ENCODE results near the gene GLT1D1. TPM values are rescaled to one million over a fixed set of nuclear protein-coding genes. Genes with fewer than 3 reads are reported as not detected.

The GLT1D1 gene
- total RNA-seq, 4 donors from 2014 or later = 0.60 TPM; not detected in 3

- Histone ChIP-seq H3K36me3 (no peaks in the 10 kb centered on the region), H3K27ac (no peak overlapping the region), H3K4me1 (no peaks in the 10 kb centered on the region), H3K4me3 (no peak overlapping the region), H3K27me3 (no peaks in the 10 kb centered on the region), H3K9me3 (peaks cover 0 to 11% (median 0%) of the 10 kb centered on the region in 4 donors)
- TF ChIP-seq POLR2A (IDR thresholded peaks at IDR 0.05) = no peak
- TF ChIP-seq EP300 (IDR thresholded peaks at IDR 0.05) = no peak
- TF ChIP-seq CTCF (IDR thresholded peaks at IDR 0.05) = no peak
- 23 to 28% methylated on average over 8 of the region's 8 CpGs for WGBS, 2 donors
- DNase-seq (ENCODE audit: low spot score in 2 of 2) = no peak
These were observed 128.8 kb downstream of the GLT1D1 start for GRCh38 chr12:128981971-128982533.

- DNase-seq (ENCODE audit: low spot score in 2 of 2) = no peak
These were observed 129.7 kb downstream of the GLT1D1 start for GRCh38 chr12:128982933-128983332.

GRCh38 chr12:128983371-128983770 is 130.1 kb downstream of the GLT1D1 start:
- 51 to 57% methylated on average over 14 of the region's 14 CpGs for WGBS, 2 donors
- Histone ChIP-seq H3K27ac (no peak overlapping the region), H3K9me3 (peaks cover 0 to 11% (median 0%) of the 10 kb centered on the region in 4 donors), H3K27me3 (no peaks in the 10 kb centered on the region), H3K4me1 (no peaks in the 10 kb centered on the region), H3K4me3 (no peak overlapping the region), H3K36me3 (no peaks in the 10 kb centered on the region)
- no peak for DNase-seq (ENCODE audit: low spot score in 2 of 2)
- TF ChIP-seq CTCF (IDR thresholded peaks at IDR 0.05) = no peak
- TF ChIP-seq EP300 (IDR thresholded peaks at IDR 0.05) = no peak
- TF ChIP-seq POLR2A (IDR thresholded peaks at IDR 0.05) = no peak

More at GRCh38 chr12:128982933-128983332, 129.7 kb downstream of the GLT1D1 start:
- H3K27ac ChIP-seq = no peak overlapping the region
- no peaks in the 10 kb centered on the region for H3K36me3 ChIP-seq
- no peak overlapping the region for H3K4me3 ChIP-seq
- no peaks in the 10 kb centered on the region for H3K4me1 ChIP-seq
- no peaks in the 10 kb centered on the region for H3K27me3 ChIP-seq
- TF ChIP-seq CTCF (IDR thresholded peaks at IDR 0.05) (no peak), POLR2A (IDR thresholded peaks at IDR 0.05) (no peak), EP300 (IDR thresholded peaks at IDR 0.05) (no peak)
- peaks cover 0 to 11% (median 0%) of the 10 kb centered on the region in 4 donors for H3K9me3 ChIP-seq
- WGBS, 2 donors = 73 to 83% methylated on average over 9 of the region's 9 CpGs

GRCh38 chr12:128986957-128987356 is 133.7 kb downstream of the GLT1D1 start:
- no peak overlapping the region for H3K4me3 ChIP-seq
- H3K27ac ChIP-seq = no peak overlapping the region
- WGBS, 2 donors = 78 to 84% methylated on average over 10 of the region's 10 CpGs
- DNase-seq (ENCODE audit: low spot score in 2 of 2) = no peak
- TF ChIP-seq POLR2A (IDR thresholded peaks at IDR 0.05) (no peak), CTCF (IDR thresholded peaks at IDR 0.05) (no peak), EP300 (IDR thresholded peaks at IDR 0.05) (no peak)
- no peaks in the 10 kb centered on the region for H3K4me1 ChIP-seq
- H3K9me3 ChIP-seq = peaks cover 0 to 16% (median 0%) of the 10 kb centered on the region in 4 donors
- H3K36me3 ChIP-seq = no peaks in the 10 kb centered on the region
- no peaks in the 10 kb centered on the region for H3K27me3 ChIP-seq

GRCh38 chr12:128989287-128989686 is 136.0 kb downstream of the GLT1D1 start:
- no peak for DNase-seq (ENCODE audit: low spot score in 2 of 2)
- WGBS, 2 donors = 77 to 93% methylated on average over 1 of the region's 1 CpG

More at GRCh38 chr12:128989287-128989686, 136.0 kb downstream of the GLT1D1 start:
- H3K9me3 ChIP-seq = peaks cover 0 to 29% (median 0%) of the 10 kb centered on the region in 4 donors
- no peaks in the 10 kb centered on the region for H3K27me3 ChIP-seq
- H3K4me1 ChIP-seq = no peaks in the 10 kb centered on the region
- no peaks in the 10 kb centered on the region for H3K36me3 ChIP-seq
- TF ChIP-seq POLR2A (IDR thresholded peaks at IDR 0.05) = no peak
- no peak for TF ChIP-seq CTCF (IDR thresholded peaks at IDR 0.05)
- no peak for TF ChIP-seq EP300 (IDR thresholded peaks at IDR 0.05)
- no peak overlapping the region for H3K27ac ChIP-seq
- no peak overlapping the region for H3K4me3 ChIP-seq
